ENCODE results near the gene KCTD19. TPM values are rescaled to one million over a fixed set of nuclear protein-coding genes. Genes with fewer than 3 reads are reported as not detected.
"Not testable (repeated sequence)": the region's sequence is repeated elsewhere in the genome, so short reads cannot be mapped to it uniquely, and the experiment has no call there.

Gene KCTD19
- 1 to 10 TPM in 1 of 2 donors, under 1 TPM in 1; 0.40 to 5.1 TPM for total RNA-seq
- polyA plus RNA-seq, result under 1 TPM; 0.07 to 0.24 TPM
- long read RNA-seq, donor 1, result 0 reads
- long read RNA-seq, donor 2, partial matches to known transcripts, result 0 of 1 reads
- long read RNA-seq, donor 2, other reads (novel, unspliced or antisense), result 0 of 1 reads
- long read RNA-seq, donor 3, result 0 reads
- long read RNA-seq, donor 4, partial matches to known transcripts, result 12 of 13 reads
- long read RNA-seq, donor 4, other reads (novel, unspliced or antisense), result 0 of 13 reads
- long read RNA-seq, donor 5, partial matches to known transcripts, result 41 of 48 reads
- long read RNA-seq, donor 5, other reads (novel, unspliced or antisense), result 6 of 48 reads

DNA sequence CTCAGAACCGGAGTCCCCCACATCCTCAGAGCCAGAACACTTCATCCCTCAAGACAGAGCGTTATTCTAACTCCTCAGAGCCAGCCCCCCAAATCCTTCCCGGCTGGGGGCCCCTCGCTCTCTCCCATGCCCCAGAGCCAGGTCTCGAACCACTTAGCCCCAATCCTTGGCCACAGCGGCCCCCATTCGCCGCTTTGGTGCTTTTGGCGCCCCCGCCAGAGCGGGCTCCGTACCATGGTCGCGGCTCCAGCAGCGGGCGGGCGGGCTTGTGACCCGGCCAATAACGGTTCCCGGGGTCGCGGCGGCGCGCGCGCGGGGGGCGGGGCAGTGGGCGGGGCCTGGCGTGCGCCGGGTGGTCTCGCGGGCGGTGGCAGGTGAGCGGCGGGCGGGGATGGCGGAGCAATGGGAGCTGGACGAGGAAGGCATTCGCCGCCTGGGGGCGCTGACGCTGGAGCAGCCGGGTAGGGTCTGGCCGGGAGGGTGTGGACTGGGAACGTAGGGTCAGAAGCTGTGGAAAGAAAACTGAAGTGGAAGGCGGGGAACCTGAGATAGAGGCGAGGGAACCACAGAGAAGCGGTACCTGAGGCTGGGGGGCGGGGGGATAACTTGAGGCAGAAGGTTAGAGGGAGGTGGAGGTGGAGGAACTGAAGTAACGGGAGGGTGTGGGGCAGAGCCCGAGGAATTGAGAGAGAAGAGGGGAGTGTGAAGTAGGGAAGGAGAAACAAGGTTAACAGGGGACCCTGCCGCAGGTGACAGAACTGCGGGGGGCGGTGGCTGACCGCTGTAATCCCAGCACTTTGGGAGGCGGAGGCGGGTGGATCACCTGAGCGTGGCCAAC lies at the start of gene KCTD19, which contains the start of gene LRRC36:
TSS of gene KCTD19 (minus strand) at position 270 of the 838 bp plus-strand sequence. CDS start at position 236, 34 bp downstream.
TSS of gene LRRC36 (plus strand) at position 344 of the 838 bp plus-strand sequence. CDS start at position 392, 48 bp downstream.
- peak; percentile 76 for ATAC-seq (ENCODE audit: insufficient read depth, low FRiP score)
- Histone ChIP-seq H3K27ac (ENCODE audit: low read depth in 1 of 2, low read length in 1 of 2) (peak within 1 kb of the TSS in 1 of 2 donors; percentile 6), H3K36me3 (ENCODE audit: control insufficient read depth in 4 of 4, insufficient read depth in 4 of 4, low read length in 4 of 4) (no peaks in the 10 kb centered on the region), H3K27me3 (ENCODE audit: control insufficient read depth in 3 of 3, insufficient read depth in 3 of 3, low read length in 2 of 3) (peaks cover 0 to 3% (median 0%) of the 10 kb centered on the region in 3 donors), H3K9ac (ENCODE audit: insufficient read depth in 1 of 2, low read length in 2 of 2) (peak within 1 kb of the TSS; percentile 28 to 47), H3K4me3 (peak within 1 kb of the TSS; percentile 22), H3K4me1 (ENCODE audit: control insufficient read depth in 5 of 5, insufficient read depth in 5 of 5, low read length in 5 of 5) (peaks cover 0 to 10% (median 0%) of the 10 kb centered on the region in 5 donors), H3K9me3 (ENCODE audit: control insufficient read depth in 4 of 4, insufficient read depth in 3 of 4, low read length in 3 of 4) (no peaks in the 10 kb centered on the region)
- DNase-seq, result peak; percentile 67 to 88 (median 78)
- whole genome bisulfite sequencing, 2 donors, result 9% methylated on average over 59 to 61 of the region's 61 CpGs
- TF ChIP-seq, protein P1, sequence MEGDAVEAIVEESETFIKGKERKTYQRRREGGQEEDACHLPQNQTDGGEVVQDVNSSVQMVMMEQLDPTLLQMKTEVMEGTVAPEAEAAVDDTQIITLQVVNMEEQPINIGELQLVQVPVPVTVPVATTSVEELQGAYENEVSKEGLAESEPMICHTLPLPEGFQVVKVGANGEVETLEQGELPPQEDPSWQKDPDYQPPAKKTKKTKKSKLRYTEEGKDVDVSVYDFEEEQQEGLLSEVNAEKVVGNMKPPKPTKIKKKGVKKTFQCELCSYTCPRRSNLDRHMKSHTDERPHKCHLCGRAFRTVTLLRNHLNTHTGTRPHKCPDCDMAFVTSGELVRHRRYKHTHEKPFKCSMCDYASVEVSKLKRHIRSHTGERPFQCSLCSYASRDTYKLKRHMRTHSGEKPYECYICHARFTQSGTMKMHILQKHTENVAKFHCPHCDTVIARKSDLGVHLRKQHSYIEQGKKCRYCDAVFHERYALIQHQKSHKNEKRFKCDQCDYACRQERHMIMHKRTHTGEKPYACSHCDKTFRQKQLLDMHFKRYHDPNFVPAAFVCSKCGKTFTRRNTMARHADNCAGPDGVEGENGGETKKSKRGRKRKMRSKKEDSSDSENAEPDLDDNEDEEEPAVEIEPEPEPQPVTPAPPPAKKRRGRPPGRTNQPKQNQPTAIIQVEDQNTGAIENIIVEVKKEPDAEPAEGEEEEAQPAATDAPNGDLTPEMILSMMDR (IDR thresholded peaks at IDR 0.05; ENCODE audit: control extremely low read depth, extremely low read depth), result peak; percentile 29

DNA sequence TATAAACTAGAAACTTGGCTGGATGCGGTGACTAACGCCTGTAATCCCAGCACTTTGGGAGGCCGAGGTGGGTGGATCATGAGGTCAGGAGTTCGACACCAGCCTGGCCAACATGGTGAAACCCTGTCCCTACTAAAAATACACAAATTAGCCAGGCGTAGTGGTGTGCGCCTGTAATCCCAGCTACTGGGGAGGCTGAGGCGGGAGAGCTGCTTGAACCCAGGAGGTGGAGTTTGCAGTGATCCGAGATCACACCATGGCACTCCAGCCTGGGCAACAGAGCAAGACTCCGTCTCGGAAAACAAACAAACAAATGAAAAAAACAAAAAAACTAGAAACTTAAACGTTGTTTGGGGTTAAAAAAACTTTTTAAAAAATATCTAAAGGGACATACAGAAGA lies 49.5 kb upstream of the KCTD19 start:
- 89 to 93% methylated on average over 11 of the region's 11 CpGs for WGBS, 2 donors

GRCh38 chr16:67372664-67373063 lies 46.1 kb upstream of the KCTD19 start:
- Histone ChIP-seq H3K27ac (ENCODE audit: low read depth in 1 of 2, low read length in 1 of 2) (no peak overlapping the region), H3K36me3 (ENCODE audit: control insufficient read depth in 4 of 4, insufficient read depth in 4 of 4, low read length in 4 of 4) (no peaks in the 10 kb centered on the region), H3K9ac (ENCODE audit: insufficient read depth in 1 of 2, low read length in 2 of 2) (no peak overlapping the region), H3K9me3 (ENCODE audit: control insufficient read depth in 4 of 4, insufficient read depth in 3 of 4, low read length in 3 of 4) (no peaks in the 10 kb centered on the region), H3K27me3 (ENCODE audit: control insufficient read depth in 3 of 3, insufficient read depth in 3 of 3, low read length in 2 of 3) (no peaks in the 10 kb centered on the region), H3K4me3 (no peak overlapping the region), H3K4me1 (ENCODE audit: control insufficient read depth in 5 of 5, insufficient read depth in 5 of 5, low read length in 5 of 5) (no peaks in the 10 kb centered on the region)
- TF ChIP-seq, protein P1 (IDR thresholded peaks at IDR 0.05; ENCODE audit: control extremely low read depth, extremely low read depth), result peak; percentile 8
- ATAC-seq (ENCODE audit: insufficient read depth, low FRiP score) (no peak), DNase-seq (peak in 2 of 3 donors; percentile 57 to 69)

More for the DNA sequence above, 49.5 kb upstream of the KCTD19 start:
- DNase-seq; H3K4me1 ChIP-seq (ENCODE audit: control insufficient read depth in 5 of 5, insufficient read depth in 5 of 5, low read length in 5 of 5); H3K9me3 ChIP-seq (ENCODE audit: control insufficient read depth in 4 of 4, insufficient read depth in 3 of 4, low read length in 3 of 4); H3K27me3 ChIP-seq (ENCODE audit: control insufficient read depth in 3 of 3, insufficient read depth in 3 of 3, low read length in 2 of 3); H3K27ac ChIP-seq (ENCODE audit: low read depth in 1 of 2, low read length in 1 of 2); ATAC-seq (ENCODE audit: insufficient read depth, low FRiP score); H3K4me3 ChIP-seq; H3K36me3 ChIP-seq (ENCODE audit: control insufficient read depth in 4 of 4, insufficient read depth in 4 of 4, low read length in 4 of 4); H3K9ac ChIP-seq (ENCODE audit: insufficient read depth in 1 of 2, low read length in 2 of 2): not testable (repeated sequence)

DNA sequence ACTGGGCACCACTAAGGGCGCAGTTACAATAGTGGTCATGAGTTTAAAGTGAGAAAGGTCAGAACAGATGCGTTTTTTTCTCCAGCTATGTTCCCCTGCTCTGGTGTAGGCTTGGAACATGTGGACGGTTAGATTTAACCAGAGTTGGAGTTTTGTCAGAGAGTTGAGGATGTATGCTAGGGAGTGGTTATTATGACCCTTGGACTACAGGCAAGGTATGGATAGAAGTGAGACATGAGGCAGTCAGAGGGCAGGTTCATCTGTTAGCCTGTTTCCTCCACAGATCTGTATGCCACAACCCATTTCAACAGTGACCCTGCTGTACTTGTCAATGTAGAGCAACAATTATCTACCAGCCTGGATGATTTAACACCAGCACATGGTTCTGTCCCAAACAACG lies 44.1 kb upstream of the KCTD19 start:
- H3K9me3 ChIP-seq (ENCODE audit: control insufficient read depth in 4 of 4, insufficient read depth in 3 of 4, low read length in 3 of 4), result no peaks in the 10 kb centered on the region
- 93 to 97% methylated on average over 4 of the region's 4 CpGs for WGBS, 2 donors
- TF ChIP-seq, protein P1 (IDR thresholded peaks at IDR 0.05; ENCODE audit: control extremely low read depth, extremely low read depth), result no peak
- no peak overlapping the region for H3K27ac ChIP-seq (ENCODE audit: low read depth in 1 of 2, low read length in 1 of 2)
- H3K4me1 ChIP-seq (ENCODE audit: control insufficient read depth in 5 of 5, insufficient read depth in 5 of 5, low read length in 5 of 5), result no peaks in the 10 kb centered on the region
- no peak overlapping the region for H3K9ac ChIP-seq (ENCODE audit: insufficient read depth in 1 of 2, low read length in 2 of 2)
- no peaks in the 10 kb centered on the region for H3K36me3 ChIP-seq (ENCODE audit: control insufficient read depth in 4 of 4, insufficient read depth in 4 of 4, low read length in 4 of 4)
- no peaks in the 10 kb centered on the region for H3K27me3 ChIP-seq (ENCODE audit: control insufficient read depth in 3 of 3, insufficient read depth in 3 of 3, low read length in 2 of 3)
- DNase-seq (no peak), ATAC-seq (ENCODE audit: insufficient read depth, low FRiP score) (no peak)
- no peak overlapping the region for H3K4me3 ChIP-seq
